Stimulated activated CD8-positive, alpha-beta memory T cell treated with anti-CD3 and anti-CD28 coated beads, Interleukin-4, amount 100 ng/mL, for 48 hours (primary cell): Measurements from ENCODE around the gene ADORA2B.
"Not testable (repeated sequence)": the region's sequence is repeated elsewhere in the genome, so short reads cannot be mapped to it uniquely, and the experiment has no call there.

Source experiments
- DNase-seq: peaks from one replicate; pipeline ENCODE4 v3.0.0-alpha.2; 2020

ADORA2B gene

GRCh38 chr17:15955793-15956541, 11.0 kb downstream of the ADORA2B start:
- DNase-seq, result no peak

GRCh38 chr17:15957206-15957605, 12.3 kb downstream of the ADORA2B start:
- peak; percentile 61 for DNase-seq

- DNase-seq, result no peak
These were observed 12.8 kb downstream of the ADORA2B start for GRCh38 chr17:15957608-15958307.

- DNase-seq, result no peak
These were observed 13.5 kb downstream of the ADORA2B start for GRCh38 chr17:15958484-15958854.

GRCh38 chr17:15963670-15964110, 18.8 kb downstream of the ADORA2B start:
- no peak for DNase-seq

- no peak for DNase-seq
These were observed 20.6 kb downstream of the ADORA2B start for GRCh38 chr17:15965528-15965927.

- DNase-seq, result no peak
These were observed 21.4 kb downstream of the ADORA2B start for GRCh38 chr17:15966183-15966878.

GRCh38 chr17:15966879-15967248, 21.9 kb downstream of the ADORA2B start:
- DNase-seq, result no peak

GRCh38 chr17:15967706-15968399, 22.9 kb downstream of the ADORA2B start:
- DNase-seq, result no peak

- no peak for DNase-seq
These were observed 24.5 kb downstream of the ADORA2B start for GRCh38 chr17:15969463-15969862.

GRCh38 chr17:15970500-15970899, 25.6 kb downstream of the ADORA2B start:
- DNase-seq, result no peak

GRCh38 chr17:15971098-15971678, 26.3 kb downstream of the ADORA2B start:
- no peak for DNase-seq

- no peak for DNase-seq
These were observed 27.0 kb downstream of the ADORA2B start for GRCh38 chr17:15971882-15972281.

GRCh38 chr17:15972497-15972951, 27.6 kb downstream of the ADORA2B start:
- no peak for DNase-seq

- DNase-seq, result no peak
These were observed 28.1 kb downstream of the ADORA2B start for GRCh38 chr17:15973016-15973415.

GRCh38 chr17:15973834-15974233, 28.9 kb downstream of the ADORA2B start:
- DNase-seq, result no peak

GRCh38 chr17:15977894-15978293, 33.0 kb downstream of the ADORA2B start:
- no peak for DNase-seq

GRCh38 chr17:15978606-15979005, 33.7 kb downstream of the ADORA2B start:
- no peak for DNase-seq

- not testable (repeated sequence) for DNase-seq
These were observed 34.1 kb downstream of the ADORA2B start for GRCh38 chr17:15979013-15979412.

GRCh38 chr17:15981208-15981607, 36.3 kb downstream of the ADORA2B start:
- DNase-seq, result peak; percentile 33

- no peak for DNase-seq
These were observed 37.0 kb downstream of the ADORA2B start for GRCh38 chr17:15981646-15982580.

- no peak for DNase-seq
These were observed 51.4 kb downstream of the ADORA2B start for GRCh38 chr17:15996322-15996721.
